SKM-1 treated with dmso at 0.1 percent for 144 hours (cell line): ENCODE measurements around the gene SHANK2.

Experiments
- DNase-seq: peaks from one replicate; lab custom pipeline; 2025; ENCODE audit not compliant: unreplicated experiment; lab: John Stamatoyannopoulos, UW

The SHANK2 gene

GRCh38 chr11:71222318-71223080 is 29.9 kb downstream of the SHANK2 start:
- no peak for DNase-seq

GRCh38 chr11:71221821-71222220 is 30.6 kb downstream of the SHANK2 start:
- no peak for DNase-seq

- no peak for DNase-seq
Measured at GRCh38 chr11:71221201-71221600, 31.2 kb downstream of the SHANK2 start.

GRCh38 chr11:71218789-71219499 is 33.4 kb downstream of the SHANK2 start:
- no peak for DNase-seq

GRCh38 chr11:71215425-71215965 is 36.9 kb downstream of the SHANK2 start:
- no peak for DNase-seq

- no peak for DNase-seq
Measured at GRCh38 chr11:71214553-71215424, 37.6 kb downstream of the SHANK2 start.

- DNase-seq = no peak
Measured at GRCh38 chr11:71213696-71214552, 38.5 kb downstream of the SHANK2 start.

GRCh38 chr11:71212871-71213559 is 39.4 kb downstream of the SHANK2 start:
- DNase-seq = no peak

- DNase-seq = no peak
Measured at GRCh38 chr11:71211631-71212030, 40.7 kb downstream of the SHANK2 start.

- DNase-seq = no peak
Measured at GRCh38 chr11:71210861-71211260, 41.5 kb downstream of the SHANK2 start.

- DNase-seq = no peak
Measured at GRCh38 chr11:71209656-71210055, 42.7 kb downstream of the SHANK2 start.

- no peak for DNase-seq
Measured at GRCh38 chr11:71209181-71209580, 43.2 kb downstream of the SHANK2 start.

GRCh38 chr11:71208011-71208774 is 44.2 kb downstream of the SHANK2 start:
- DNase-seq = no peak

GRCh38 chr11:71207563-71207962 is 44.8 kb downstream of the SHANK2 start:
- no peak for DNase-seq

GRCh38 chr11:71206186-71206585 is 46.2 kb downstream of the SHANK2 start:
- no peak for DNase-seq

GRCh38 chr11:71204748-71205664 is 47.4 kb downstream of the SHANK2 start:
- DNase-seq = no peak

- no peak for DNase-seq
Measured at GRCh38 chr11:71204294-71204693, 48.1 kb downstream of the SHANK2 start.

- no peak for DNase-seq
Measured at GRCh38 chr11:71203681-71204080, 48.7 kb downstream of the SHANK2 start.
